T-helper 17 cell (primary cell): ENCODE measurements around the gene THADA. TPM values are rescaled to one million over a fixed set of nuclear protein-coding genes. Genes with fewer than 3 reads are reported as not detected.

Source experiments
- ATAC-seq: fragments of 150-1000 bp; cut with Tn5 transposase; 2 replicates; pipeline ENCODE4 v1.10.0; 2021; ENCODE audit warnings: mild to moderate bottlenecking, moderate library complexity
- DNase-seq, 3 donors: peaks; one replicate each; pipeline versions ENCODE4 v3.0.0 to v3.0.0-alpha.2; 2020 to 2021
- H3K9me3 ChIP-seq: one replicate; pipeline ENCODE4 v1.7.0; 2013; ENCODE audit warnings: low read length, mild to moderate bottlenecking; ENCODE audit not compliant: control insufficient read depth, poor library complexity, severe bottlenecking
- H3K27ac Mint-ChIP-seq: one replicate; pipeline ENCODE4 v1.8.0; 2022; ENCODE audit warnings: mild to moderate bottlenecking, moderate library complexity, mixed read lengths
- H3K27me3 Mint-ChIP-seq: one replicate; pipeline ENCODE4 v1.8.0; 2022; ENCODE audit warnings: mixed read lengths
- H3K36me3 Mint-ChIP-seq: one replicate; pipeline ENCODE4 v1.8.0; 2022; ENCODE audit warnings: low read depth, mixed read lengths
- H3K4me1 Mint-ChIP-seq: one replicate; pipeline ENCODE4 v1.8.0; 2022; ENCODE audit warnings: mild to moderate bottlenecking, mixed read lengths
- H3K4me3 Mint-ChIP-seq: one replicate; pipeline ENCODE4 v1.8.0; 2022; ENCODE audit warnings: mild to moderate bottlenecking, moderate library complexity, mixed read lengths
- total RNA-seq, 4 donors: library from RNA in 2 of 4; stranded (reverse) in 2 of 4; gene quantifications; one replicate each; pipeline ENCODE4 v1.2.3 and lab custom pipeline; 2022 to 2026

THADA gene
- total RNA-seq, 2 donors from 2014 or later, result 40.1 to 41.0 TPM

GRCh38 chr2:43348908-43349661, 246.8 kb downstream of the THADA start:
- H3K36me3 Mint-ChIP-seq, result peaks cover 5% of the 10 kb centered on the region

GRCh38 chr2:43347746-43348145, 248.1 kb downstream of the THADA start:
- peaks cover 5% of the 10 kb centered on the region for H3K36me3 Mint-ChIP-seq
- no peaks in the 10 kb centered on the region for H3K9me3 ChIP-seq
- peak overlapping the region; percentile 47 for H3K27ac Mint-ChIP-seq
- H3K27me3 Mint-ChIP-seq, result no peaks in the 10 kb centered on the region
- H3K4me3 Mint-ChIP-seq, result no peak overlapping the region
- peaks cover 10% of the 10 kb centered on the region for H3K4me1 Mint-ChIP-seq
- no peak for DNase-seq
- no peak for ATAC-seq

More at GRCh38 chr2:43348908-43349661, 246.8 kb downstream of the THADA start:
- H3K27ac Mint-ChIP-seq, result no peak overlapping the region
- DNase-seq (no peak), ATAC-seq (no peak)
- H3K4me3 Mint-ChIP-seq, result no peak overlapping the region
- H3K4me1 Mint-ChIP-seq, result peaks cover 10% of the 10 kb centered on the region
- H3K27me3 Mint-ChIP-seq, result no peaks in the 10 kb centered on the region
- no peaks in the 10 kb centered on the region for H3K9me3 ChIP-seq

- H3K9me3 ChIP-seq, result no peaks in the 10 kb centered on the region
- H3K36me3 Mint-ChIP-seq, result peaks cover 5% of the 10 kb centered on the region
- DNase-seq (no peak), ATAC-seq (no peak)
- H3K4me1 Mint-ChIP-seq, result peaks cover 10% of the 10 kb centered on the region
- no peak overlapping the region for H3K4me3 Mint-ChIP-seq
- peak overlapping the region; percentile 47 for H3K27ac Mint-ChIP-seq
- no peaks in the 10 kb centered on the region for H3K27me3 Mint-ChIP-seq
Observed at GRCh38 chr2:43346602-43347567, 249.0 kb downstream of the THADA start.

- Mint-ChIP-seq H3K36me3 (peaks cover 5% of the 10 kb centered on the region), H3K4me3 (no peak overlapping the region), H3K27me3 (no peaks in the 10 kb centered on the region), H3K4me1 (peaks cover 10% of the 10 kb centered on the region), H3K27ac (peak overlapping the region; percentile 34)
- no peak for ATAC-seq
- DNase-seq, result no peak
- no peaks in the 10 kb centered on the region for H3K9me3 ChIP-seq
Observed at GRCh38 chr2:43345872-43346271, 250.0 kb downstream of the THADA start.

GRCh38 chr2:43345391-43345813, 250.4 kb downstream of the THADA start:
- H3K4me1 Mint-ChIP-seq, result peaks cover 10% of the 10 kb centered on the region
- H3K9me3 ChIP-seq, result no peaks in the 10 kb centered on the region
- no peak for ATAC-seq
- H3K4me3 Mint-ChIP-seq, result no peak overlapping the region
- no peak for DNase-seq
- no peaks in the 10 kb centered on the region for H3K27me3 Mint-ChIP-seq
- peaks cover 5% of the 10 kb centered on the region for H3K36me3 Mint-ChIP-seq
- peak overlapping the region; percentile 34 for H3K27ac Mint-ChIP-seq

GRCh38 chr2:43344868-43345373, 250.9 kb downstream of the THADA start:
- H3K4me3 Mint-ChIP-seq, result no peak overlapping the region
- DNase-seq (no peak), ATAC-seq (no peak)
- H3K27ac Mint-ChIP-seq, result peak overlapping the region; percentile 34
- no peaks in the 10 kb centered on the region for H3K27me3 Mint-ChIP-seq
- peaks cover 5% of the 10 kb centered on the region for H3K36me3 Mint-ChIP-seq
- peaks cover 10% of the 10 kb centered on the region for H3K4me1 Mint-ChIP-seq
- H3K9me3 ChIP-seq, result no peaks in the 10 kb centered on the region

GRCh38 chr2:43343573-43344304, 252.1 kb downstream of the THADA start:
- Mint-ChIP-seq H3K27me3 (no peaks in the 10 kb centered on the region), H3K4me1 (peaks cover 10% of the 10 kb centered on the region), H3K36me3 (peaks cover 5% of the 10 kb centered on the region), H3K27ac (no peak overlapping the region), H3K4me3 (no peak overlapping the region)
- no peaks in the 10 kb centered on the region for H3K9me3 ChIP-seq
- DNase-seq (no peak), ATAC-seq (no peak)

GRCh38 chr2:43341959-43342757, 253.7 kb downstream of the THADA start:
- Mint-ChIP-seq H3K4me1 (peaks cover 10% of the 10 kb centered on the region), H3K27ac (no peak overlapping the region), H3K4me3 (no peak overlapping the region), H3K27me3 (no peaks in the 10 kb centered on the region), H3K36me3 (peaks cover 5% of the 10 kb centered on the region)
- H3K9me3 ChIP-seq, result no peaks in the 10 kb centered on the region
- DNase-seq (no peak), ATAC-seq (no peak)

- Mint-ChIP-seq H3K4me1 (peaks cover 9% of the 10 kb centered on the region), H3K27me3 (no peaks in the 10 kb centered on the region), H3K36me3 (peaks cover 2% of the 10 kb centered on the region), H3K27ac (peak overlapping the region; percentile 14), H3K4me3 (no peak overlapping the region)
- ATAC-seq (no peak), DNase-seq (no peak)
- H3K9me3 ChIP-seq, result no peaks in the 10 kb centered on the region
Observed at GRCh38 chr2:43340945-43341356, 254.9 kb downstream of the THADA start.

GRCh38 chr2:43340066-43340465, 255.8 kb downstream of the THADA start:
- H3K4me1 Mint-ChIP-seq, result peaks cover 9% of the 10 kb centered on the region
- DNase-seq, result no peak
- no peaks in the 10 kb centered on the region for H3K9me3 ChIP-seq
- ATAC-seq, result no peak
- peaks cover 2% of the 10 kb centered on the region for H3K36me3 Mint-ChIP-seq
- H3K27me3 Mint-ChIP-seq, result no peaks in the 10 kb centered on the region
- no peak overlapping the region for H3K4me3 Mint-ChIP-seq
- no peak overlapping the region for H3K27ac Mint-ChIP-seq

- Mint-ChIP-seq H3K4me3 (no peak overlapping the region), H3K4me1 (peaks cover 11% of the 10 kb centered on the region), H3K27me3 (no peaks in the 10 kb centered on the region), H3K36me3 (peaks cover 10% of the 10 kb centered on the region), H3K27ac (no peak overlapping the region)
- H3K9me3 ChIP-seq, result no peaks in the 10 kb centered on the region
- ATAC-seq (no peak), DNase-seq (no peak)
Observed at GRCh38 chr2:43333656-43334144, 262.1 kb downstream of the THADA start.

- H3K9me3 ChIP-seq, result no peaks in the 10 kb centered on the region
- Mint-ChIP-seq H3K36me3 (peaks cover 10% of the 10 kb centered on the region), H3K4me1 (peaks cover 9% of the 10 kb centered on the region), H3K4me3 (no peak overlapping the region), H3K27ac (no peak overlapping the region), H3K27me3 (no peaks in the 10 kb centered on the region)
- DNase-seq (no peak), ATAC-seq (no peak)
Observed at GRCh38 chr2:43333101-43333655, 262.7 kb downstream of the THADA start.
